Effector memory CD4-positive, alpha-beta T cell (primary cell): Measurements from ENCODE around the gene DDX17.

Source experiments
- DNase-seq, 3 donors: peaks; one replicate each; pipeline ENCODE4 v3.0.0-alpha.2; 2020
- H3K27ac ChIP-seq: 2 replicates; pipeline ENCODE4 v1.7.0; 2013; ENCODE audit warnings: mild to moderate bottlenecking, low read length, moderate library complexity; ENCODE audit not compliant: insufficient read depth, poor library complexity, severe bottlenecking
- H3K27me3 ChIP-seq: replicated peaks from 2 replicates; pipeline ENCODE4 v1.7.0; 2013; ENCODE audit warnings: mild to moderate bottlenecking, low read length; ENCODE audit not compliant: insufficient read depth, control insufficient read depth, poor library complexity, severe bottlenecking
- H3K36me3 ChIP-seq: 2 replicates; pipeline ENCODE4 v1.7.0; 2013; ENCODE audit warnings: mild to moderate bottlenecking, low read length, moderate library complexity; ENCODE audit not compliant: control insufficient read depth, insufficient read depth
- H3K4me1 ChIP-seq: 2 replicates; pipeline ENCODE4 v1.7.0; 2013; ENCODE audit warnings: low read length, mild to moderate bottlenecking; ENCODE audit not compliant: control insufficient read depth, insufficient read depth, poor library complexity, severe bottlenecking
- H3K4me3 ChIP-seq: 2 replicates; pipeline ENCODE4 v1.7.0; 2013; ENCODE audit warnings: low read length, low read depth, mild to moderate bottlenecking; ENCODE audit not compliant: insufficient read depth, poor library complexity, severe bottlenecking
- H3K9me3 ChIP-seq: 2 replicates; pipeline ENCODE4 v1.7.0; 2013; ENCODE audit warnings: mild to moderate bottlenecking, low read length, moderate library complexity; ENCODE audit not compliant: control insufficient read depth

The DDX17 gene

DNA sequence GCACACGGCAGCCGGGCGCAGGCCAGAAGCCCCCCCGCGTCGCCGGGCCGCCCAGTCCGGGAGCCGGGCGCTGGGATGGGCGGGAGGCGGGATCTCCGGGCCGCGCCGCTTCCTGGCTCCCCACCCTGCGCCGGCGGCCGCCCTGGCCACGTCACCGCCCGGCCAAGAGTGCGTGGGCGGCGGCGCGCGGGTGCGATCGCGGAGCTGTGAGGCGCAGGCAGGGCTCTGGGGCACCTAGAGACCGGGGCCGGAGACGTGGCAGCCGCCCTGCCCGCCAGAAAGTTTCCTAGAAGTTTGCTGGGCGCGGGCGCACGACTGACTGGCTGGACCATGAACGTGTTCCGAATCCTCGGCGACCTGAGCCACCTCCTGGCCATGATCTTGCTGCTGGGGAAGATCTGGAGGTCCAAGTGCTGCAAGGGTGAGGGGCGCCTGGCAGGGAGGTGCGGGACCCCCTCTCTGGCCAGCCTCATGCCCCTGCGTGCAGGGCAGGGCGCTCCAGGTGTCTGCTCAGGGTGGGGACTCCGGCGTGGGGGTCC lies 38.1 kb downstream of the DDX17 start, which contains the start of gene KDELR3:
TSS of gene KDELR3 (plus strand) at position 193 of the 539 bp plus-strand sequence. CDS start at position 331, 138 bp downstream.
- DNase-seq, result no peak
- Histone ChIP-seq H3K4me3 (peak within 1 kb of the TSS; percentile 29), H3K4me1 (peaks cover 3% of the 10 kb centered on the region), H3K27ac (no peak within 1 kb of the TSS), H3K9me3 (no peaks in the 10 kb centered on the region), H3K36me3 (no peaks in the 10 kb centered on the region), H3K27me3 (peaks cover 7% of the 10 kb centered on the region)

DNA sequence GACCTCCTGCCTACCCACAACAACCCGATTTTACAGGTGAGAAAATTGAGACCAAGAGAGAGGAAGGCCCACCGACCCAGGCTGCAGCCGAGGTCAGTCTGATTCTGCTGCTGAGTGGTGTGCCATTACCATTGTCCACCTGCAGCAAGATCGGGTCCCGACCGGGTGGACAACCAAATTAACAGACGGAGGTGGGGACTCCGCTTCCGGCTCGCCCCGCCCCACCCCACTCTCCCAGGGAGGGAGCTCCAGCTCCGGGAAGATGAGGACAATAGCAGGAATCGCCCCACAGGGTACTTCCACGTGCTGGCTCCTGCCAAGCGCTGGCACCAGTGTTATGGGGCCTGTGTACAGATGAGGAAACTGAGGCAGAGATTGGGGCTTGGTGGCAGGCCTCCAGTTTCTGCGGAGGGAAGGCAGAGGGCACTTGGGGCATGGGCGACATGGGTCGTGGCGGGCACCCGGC lies 38.6 kb downstream of the DDX17 start:
- no peaks in the 10 kb centered on the region for H3K36me3 ChIP-seq
- no peak overlapping the region for H3K27ac ChIP-seq
- peak overlapping the region; percentile 29 for H3K4me3 ChIP-seq
- DNase-seq, result no peak
- peaks cover 7% of the 10 kb centered on the region for H3K27me3 ChIP-seq
- no peaks in the 10 kb centered on the region for H3K9me3 ChIP-seq
- H3K4me1 ChIP-seq, result peaks cover 3% of the 10 kb centered on the region

GRCh38 chr22:38465673-38466490 lies 40.2 kb downstream of the DDX17 start:
- Histone ChIP-seq H3K27me3 (peaks cover 11% of the 10 kb centered on the region), H3K9me3 (no peaks in the 10 kb centered on the region), H3K4me1 (peaks cover 3% of the 10 kb centered on the region), H3K36me3 (no peaks in the 10 kb centered on the region), H3K4me3 (no peak overlapping the region), H3K27ac (no peak overlapping the region)
- no peak for DNase-seq

- Histone ChIP-seq H3K4me1 (peaks cover 3% of the 10 kb centered on the region), H3K4me3 (no peak overlapping the region), H3K36me3 (no peaks in the 10 kb centered on the region), H3K27me3 (peaks cover 11% of the 10 kb centered on the region), H3K9me3 (no peaks in the 10 kb centered on the region), H3K27ac (no peak overlapping the region)
- no peak for DNase-seq
Measured at GRCh38 chr22:38464992-38465672, 41.0 kb downstream of the DDX17 start.

DNA sequence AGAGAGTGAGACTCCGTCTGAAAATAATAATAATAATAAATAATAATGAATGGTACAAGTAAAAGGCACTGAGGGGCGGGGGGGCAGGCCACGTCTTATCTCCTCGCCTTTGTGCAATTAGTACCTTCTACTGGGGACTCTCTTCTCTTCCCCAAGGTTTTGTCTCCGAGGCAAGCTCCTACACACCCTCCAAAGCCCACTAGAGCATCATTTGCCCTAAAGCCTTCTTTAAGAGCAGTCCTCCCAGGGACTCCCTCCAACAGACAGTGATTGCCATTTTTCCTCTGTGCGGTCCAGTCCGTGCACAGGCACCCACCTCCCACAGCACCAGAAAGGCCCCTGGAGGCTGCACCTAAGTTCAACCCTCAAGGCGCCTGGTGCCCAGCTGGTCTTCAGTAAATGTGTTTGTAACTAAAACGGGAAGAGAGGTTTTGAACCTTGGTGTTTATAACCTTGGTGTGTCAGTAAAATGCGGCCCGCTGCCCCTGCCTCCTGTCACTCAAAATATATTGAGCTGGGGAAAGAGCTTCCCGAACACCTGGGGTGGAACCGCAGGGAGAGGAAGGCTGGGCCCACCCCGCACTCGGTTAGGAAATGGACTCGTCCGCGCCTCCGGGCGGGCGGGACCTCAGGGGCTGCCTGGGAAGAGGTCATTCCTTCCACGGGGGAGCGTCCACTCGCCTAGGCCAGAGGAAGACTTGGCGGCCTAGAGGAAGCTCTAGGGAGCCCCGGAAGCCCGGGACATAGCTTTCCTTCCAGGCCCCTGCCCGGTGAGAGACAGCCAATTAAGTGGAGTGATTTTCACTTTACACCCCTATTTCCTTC lies 42.9 kb downstream of the DDX17 start:
- Histone ChIP-seq H3K36me3 (no peaks in the 10 kb centered on the region), H3K4me1 (peaks cover 2% of the 10 kb centered on the region), H3K27ac (no peak overlapping the region), H3K27me3 (peaks cover 11% of the 10 kb centered on the region), H3K4me3 (no peak overlapping the region), H3K9me3 (no peaks in the 10 kb centered on the region)
- DNase-seq, result no peak

DNA sequence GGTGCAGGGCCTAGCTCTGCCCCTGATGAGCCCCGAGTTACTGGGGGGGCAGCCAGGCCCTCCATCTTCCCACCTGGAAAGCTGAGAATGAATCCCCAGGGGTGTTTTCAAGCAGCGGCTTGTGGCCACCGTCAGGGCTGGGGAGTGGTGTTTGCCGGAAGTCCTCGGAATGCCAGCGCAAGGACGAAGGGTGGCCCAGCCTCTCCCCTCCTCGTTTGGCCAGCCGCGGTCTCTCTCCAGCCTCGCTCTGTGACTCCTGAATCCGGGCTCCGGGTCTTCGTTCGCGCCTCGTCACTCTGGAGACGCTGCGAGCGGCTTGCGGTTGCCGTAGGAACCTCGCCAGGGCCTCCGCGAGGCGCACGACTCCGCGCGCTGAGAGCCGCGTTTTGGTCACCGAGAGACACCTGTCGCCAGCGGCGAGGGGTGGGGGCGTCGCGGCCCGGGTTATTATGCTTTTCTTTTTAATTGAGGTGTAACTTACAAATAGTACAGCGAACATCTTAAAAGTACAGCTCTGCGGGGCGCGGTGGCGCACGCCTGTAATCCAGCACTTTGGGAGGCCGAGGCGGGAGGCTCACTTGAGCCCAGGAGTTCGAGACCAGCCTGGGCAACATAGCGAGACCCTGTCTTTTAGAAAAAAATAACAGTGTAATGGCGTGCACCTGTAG lies 44.6 kb downstream of the DDX17 start:
- DNase-seq, result no peak
- Histone ChIP-seq H3K27me3 (peaks cover 10% of the 10 kb centered on the region), H3K4me3 (no peak overlapping the region), H3K27ac (no peak overlapping the region), H3K36me3 (no peaks in the 10 kb centered on the region), H3K4me1 (no peaks in the 10 kb centered on the region), H3K9me3 (no peaks in the 10 kb centered on the region)

DNA sequence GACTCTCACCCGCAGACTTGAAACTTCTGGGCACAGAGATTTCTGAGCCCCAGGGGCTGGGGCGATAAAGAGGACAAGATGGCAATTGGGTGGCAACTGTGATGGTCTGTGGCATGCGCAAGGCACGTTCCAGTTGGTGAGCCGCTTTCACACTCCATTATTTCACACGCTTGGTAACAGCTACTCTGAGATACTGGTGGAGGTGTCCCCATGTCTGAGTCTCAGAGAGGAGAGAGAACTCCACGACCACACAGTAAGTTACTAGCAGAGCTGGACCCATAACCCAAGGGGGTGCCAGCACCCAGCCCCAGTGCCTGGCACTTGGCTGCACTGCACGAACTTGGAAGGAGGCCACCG lies 45.1 kb downstream of the DDX17 start:
- Histone ChIP-seq H3K9me3 (no peaks in the 10 kb centered on the region), H3K4me1 (no peaks in the 10 kb centered on the region), H3K36me3 (no peaks in the 10 kb centered on the region), H3K27me3 (peaks cover 15% of the 10 kb centered on the region), H3K27ac (no peak overlapping the region), H3K4me3 (no peak overlapping the region)
- DNase-seq, result no peak

GRCh38 chr22:38460426-38460840 lies 45.7 kb downstream of the DDX17 start:
- H3K27ac ChIP-seq, result no peak overlapping the region
- no peak for DNase-seq
- H3K9me3 ChIP-seq, result no peaks in the 10 kb centered on the region
- peaks cover 3% of the 10 kb centered on the region for H3K4me1 ChIP-seq
- no peak overlapping the region for H3K4me3 ChIP-seq
- no peaks in the 10 kb centered on the region for H3K36me3 ChIP-seq
- peaks cover 20% of the 10 kb centered on the region for H3K27me3 ChIP-seq
